Body of pancreas (tissue), 4 donors: ENCODE results near the gene XRCC4. TPM values are rescaled to one million over a fixed set of nuclear protein-coding genes. Genes with fewer than 3 reads are reported as not detected.

Experiments used
- ATAC-seq: fragments of 150-250 bp; one replicate; pipeline ENCODE4 v1.9.1; 2016
- DNase-seq, 4 donors: peaks; one replicate each; pipeline ENCODE4 v3.0.0-alpha.2; 2019
- H3K27ac ChIP-seq, 4 donors: fragments of 200-600 bp; sonication (generic); 1 replicate in 3 of 4; 2 replicates in 1 of 4; pipeline versions ENCODE4 v1.5.1 to v1.6.1; 2016 to 2019; ENCODE audit warnings: mild to moderate bottlenecking in 1 of 4, mixed read lengths in 1 of 4, moderate library complexity in 1 of 4
- H3K27me3 ChIP-seq, 2 donors: fragments of 200-600 bp; sonication (generic); one replicate each; pipeline ENCODE4 v1.6.0; 2016; ENCODE audit warnings: mild to moderate bottlenecking in 1 of 2
- H3K36me3 ChIP-seq, 2 donors: fragments of 200-600 bp; sonication (generic); replicated peaks in 1 of 2; 2 replicates each; pipeline ENCODE4 v1.5.1; 2016; ENCODE audit warnings: low read depth in 2 of 2; ENCODE audit not compliant: insufficient read depth in 1 of 2
- H3K4me1 ChIP-seq: fragments of 200-600 bp; sonication (generic); one replicate; pipeline ENCODE4 v1.6.0; 2016
- H3K4me3 ChIP-seq, 2 donors: fragments of 200-600 bp; sonication (generic); 1 replicate in 1 of 2; 2 replicates in 1 of 2; pipeline ENCODE4 v1.5.1; 2016 to 2019
- H3K9me3 ChIP-seq, 3 donors: fragments of 200-600 bp; sonication (generic); 1 replicate in 2 of 3; 2 replicates in 1 of 3; pipeline ENCODE4 v1.5.1; 2016
- POLR2A ChIP-seq, 3 donors: fragments of 450-650 bp; IDR thresholded peaks; one replicate each; pipeline ENCODE4 v1.6.1; 2016; ENCODE audit warnings: antibody characterized with exemption in 3 of 3, mild to moderate bottlenecking in 2 of 3
- WGBS, 2 donors: methylation state at CpG; one replicate each; pipeline ENCODE4 v1.1.5; 2017; 5-methylcytosine and 5-hydroxymethylcytosine counted together
- intact Hi-C: fragments of 100-400 bp; cut with DNase I; formaldehyde crosslinking; loops from one replicate; pipeline ENCODE4 v1.15.1; 2023
- total RNA-seq, 2 donors: library from RNA; depleted of rRNA; stranded (reverse); fragments of >200 nt; gene quantifications; one replicate each; pipeline ENCODE4 v1.1.0, GENCODE V29; 2016
- TF ChIP-seq, protein P1 (sequence below), 7 experiments: fragments of 450-650 bp in 4 of 7; fragments of 200-600 bp in 3 of 7; sonication (generic) in 3 of 7; IDR thresholded peaks; one replicate each; pipeline ENCODE4 v1.5.1; 2016 to 2019; ENCODE audit warnings: antibody characterized with exemption in 7 of 7

The XRCC4 gene
- total RNA-seq, 2 donors from 2014 or later, result 0.99 to 4.4 TPM

DNA sequence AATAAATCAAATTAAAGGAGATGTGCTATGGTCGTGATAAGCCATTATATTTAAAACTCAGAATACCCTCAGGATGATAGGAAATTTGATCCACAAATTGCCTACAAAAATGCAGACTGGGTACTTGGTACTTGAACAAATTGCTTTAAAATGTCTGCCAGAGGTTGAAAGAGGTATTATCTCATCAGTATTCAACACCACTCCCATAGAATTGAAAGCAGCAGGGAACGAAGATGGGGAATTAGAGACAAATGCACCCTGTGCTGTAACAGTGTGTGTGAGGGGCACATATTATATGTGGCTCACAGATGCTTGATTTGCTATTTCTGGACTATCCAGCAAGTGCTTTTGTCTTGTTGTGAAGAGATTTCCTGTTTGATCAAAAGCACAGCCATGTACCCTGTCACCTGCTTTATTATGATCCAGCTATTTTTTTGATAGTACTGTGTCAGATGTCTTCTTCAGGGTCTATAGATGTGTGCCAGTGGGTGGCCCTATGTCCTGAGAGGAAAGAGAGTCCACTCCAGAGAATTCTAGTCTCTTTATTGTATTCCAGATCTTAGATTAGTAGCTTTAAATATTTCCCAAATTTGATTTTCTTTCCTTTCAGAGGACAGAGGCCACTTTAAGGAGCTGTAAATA lies 120.1 kb downstream of the XRCC4 start:
- ATAC-seq (no peak), DNase-seq (no peak)
- Histone ChIP-seq H3K36me3 (no peaks in the 10 kb centered on the region), H3K4me1 (no peaks in the 10 kb centered on the region), H3K27ac (no peak overlapping the region), H3K27me3 (no peaks in the 10 kb centered on the region), H3K4me3 (no peak overlapping the region), H3K9me3 (no peaks in the 10 kb centered on the region)
- intact Hi-C loops, result no loop called here
- WGBS, 2 donors, result 88 to 89% methylated on average over 2 of the region's 2 CpGs
- TF ChIP-seq, protein P1, sequence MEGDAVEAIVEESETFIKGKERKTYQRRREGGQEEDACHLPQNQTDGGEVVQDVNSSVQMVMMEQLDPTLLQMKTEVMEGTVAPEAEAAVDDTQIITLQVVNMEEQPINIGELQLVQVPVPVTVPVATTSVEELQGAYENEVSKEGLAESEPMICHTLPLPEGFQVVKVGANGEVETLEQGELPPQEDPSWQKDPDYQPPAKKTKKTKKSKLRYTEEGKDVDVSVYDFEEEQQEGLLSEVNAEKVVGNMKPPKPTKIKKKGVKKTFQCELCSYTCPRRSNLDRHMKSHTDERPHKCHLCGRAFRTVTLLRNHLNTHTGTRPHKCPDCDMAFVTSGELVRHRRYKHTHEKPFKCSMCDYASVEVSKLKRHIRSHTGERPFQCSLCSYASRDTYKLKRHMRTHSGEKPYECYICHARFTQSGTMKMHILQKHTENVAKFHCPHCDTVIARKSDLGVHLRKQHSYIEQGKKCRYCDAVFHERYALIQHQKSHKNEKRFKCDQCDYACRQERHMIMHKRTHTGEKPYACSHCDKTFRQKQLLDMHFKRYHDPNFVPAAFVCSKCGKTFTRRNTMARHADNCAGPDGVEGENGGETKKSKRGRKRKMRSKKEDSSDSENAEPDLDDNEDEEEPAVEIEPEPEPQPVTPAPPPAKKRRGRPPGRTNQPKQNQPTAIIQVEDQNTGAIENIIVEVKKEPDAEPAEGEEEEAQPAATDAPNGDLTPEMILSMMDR (IDR thresholded peaks at IDR 0.05), result no peak
- no peak for TF ChIP-seq POLR2A (IDR thresholded peaks at IDR 0.05)

DNA sequence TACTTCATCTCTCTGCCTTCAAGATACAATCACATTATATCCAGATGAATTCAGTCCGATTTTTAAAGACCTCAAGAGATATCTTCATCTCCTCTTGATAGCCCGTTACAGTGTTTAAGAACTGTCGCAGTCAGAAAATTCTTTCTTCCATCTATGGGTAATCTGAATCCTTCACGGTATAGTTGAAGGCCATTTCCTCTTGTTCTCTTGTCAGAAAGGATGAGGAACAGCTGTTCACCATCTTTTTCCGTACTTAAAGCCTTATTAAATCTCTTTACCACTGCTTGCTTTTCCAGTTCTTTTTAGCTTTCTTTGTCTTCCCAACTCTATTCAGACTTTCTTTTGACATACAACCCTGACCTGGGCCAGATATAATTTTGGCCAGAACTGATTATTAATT lies 121.8 kb downstream of the XRCC4 start:
- ATAC-seq (no peak), DNase-seq (no peak)
- TF ChIP-seq, protein P1 (IDR thresholded peaks at IDR 0.05), result no peak
- no peak for TF ChIP-seq POLR2A (IDR thresholded peaks at IDR 0.05)
- H3K27me3 ChIP-seq, result no peaks in the 10 kb centered on the region
- intact Hi-C loops, result no loop called here
- WGBS, 2 donors, result 77 to 85% methylated on average over 5 of the region's 5 CpGs
- no peak overlapping the region for H3K4me3 ChIP-seq
- H3K9me3 ChIP-seq, result no peaks in the 10 kb centered on the region
- H3K4me1 ChIP-seq, result no peaks in the 10 kb centered on the region
- H3K27ac ChIP-seq, result no peak overlapping the region
- no peaks in the 10 kb centered on the region for H3K36me3 ChIP-seq

DNA sequence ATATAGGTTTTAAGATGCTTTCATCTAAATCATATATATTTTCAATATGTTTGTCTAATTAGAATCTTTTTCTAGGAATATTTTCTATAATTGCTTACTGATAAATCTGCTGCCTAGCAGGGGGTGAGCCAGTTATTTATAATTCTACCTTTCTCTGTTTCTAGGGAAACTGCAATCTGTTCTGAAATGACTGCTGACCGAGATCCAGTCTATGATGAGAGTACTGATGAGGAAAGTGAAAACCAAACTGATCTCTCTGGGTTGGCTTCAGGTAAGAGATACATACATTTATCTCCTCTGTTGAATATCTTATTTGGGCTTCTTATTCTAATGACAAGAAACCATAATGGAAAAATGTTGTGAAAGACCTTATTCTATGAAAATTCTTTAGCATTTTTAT lies 127.3 kb downstream of the XRCC4 start:
- H3K27me3 ChIP-seq, result no peaks in the 10 kb centered on the region
- H3K36me3 ChIP-seq, result no peaks in the 10 kb centered on the region
- no peak overlapping the region for H3K4me3 ChIP-seq
- H3K27ac ChIP-seq, result no peak overlapping the region
- H3K9me3 ChIP-seq, result no peaks in the 10 kb centered on the region
- TF ChIP-seq POLR2A (IDR thresholded peaks at IDR 0.05), result no peak
- TF ChIP-seq, protein P1 (IDR thresholded peaks at IDR 0.05), result no peak
- WGBS, 2 donors, result 81 to 90% methylated on average over 1 of the region's 1 CpG
- no peak for DNase-seq
- no peak for ATAC-seq
- intact Hi-C loops, result no loop called here
- no peaks in the 10 kb centered on the region for H3K4me1 ChIP-seq

DNA sequence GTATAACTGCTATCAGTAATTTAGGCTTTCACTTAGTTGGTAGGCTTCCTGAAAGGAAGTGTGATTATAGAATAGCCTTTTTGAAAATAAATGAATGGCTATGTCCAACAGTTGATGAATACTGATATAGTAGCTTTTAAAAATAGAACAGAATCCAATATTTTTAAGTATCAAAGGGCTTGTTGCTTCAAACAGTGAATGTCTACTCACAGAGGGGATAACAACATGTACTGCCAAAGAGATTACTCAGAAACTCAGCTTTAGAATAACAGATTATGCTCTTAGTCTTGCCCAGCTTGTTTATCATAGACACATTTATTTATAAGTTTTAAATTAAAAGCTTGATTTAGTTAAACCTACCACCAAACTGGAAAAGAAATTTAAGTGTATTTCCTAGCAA lies 132.6 kb downstream of the XRCC4 start:
- intact Hi-C loops, result no loop called here
- no peak for ATAC-seq
- no peak overlapping the region for H3K27ac ChIP-seq

DNA sequence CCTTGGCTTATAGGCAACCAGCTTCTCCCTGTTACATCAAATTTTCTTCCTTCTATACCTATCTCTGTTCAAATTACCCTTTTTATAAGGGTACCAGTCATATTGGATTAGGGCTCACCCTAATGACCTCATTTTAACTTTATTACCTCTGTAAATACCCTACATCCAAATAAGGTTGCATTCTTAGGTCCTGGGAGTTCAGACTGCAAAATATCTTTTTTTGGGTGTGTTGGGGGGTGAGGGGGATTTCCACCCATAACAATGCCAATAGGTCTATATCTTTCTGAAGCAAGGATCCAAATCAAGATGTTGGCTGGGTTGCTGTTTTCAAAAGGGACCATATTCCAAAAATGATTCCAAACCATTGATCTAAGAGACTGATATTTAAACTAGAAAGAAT lies 141.7 kb downstream of the XRCC4 start:
- intact Hi-C loops, result no loop called here
- H3K27me3 ChIP-seq, result no peaks in the 10 kb centered on the region
- H3K9me3 ChIP-seq, result no peaks in the 10 kb centered on the region
- no peak overlapping the region for H3K27ac ChIP-seq
- no peaks in the 10 kb centered on the region for H3K36me3 ChIP-seq
- no peaks in the 10 kb centered on the region for H3K4me1 ChIP-seq
- H3K4me3 ChIP-seq, result no peak overlapping the region
- TF ChIP-seq, protein P1 (IDR thresholded peaks at IDR 0.05), result no peak
- TF ChIP-seq POLR2A (IDR thresholded peaks at IDR 0.05), result no peak
- DNase-seq (no peak), ATAC-seq (no peak)

More for the DNA sequence above, 132.6 kb downstream of the XRCC4 start:
- DNase-seq, result no peak
- no peak for TF ChIP-seq POLR2A (IDR thresholded peaks at IDR 0.05)
- TF ChIP-seq, protein P1 (IDR thresholded peaks at IDR 0.05), result no peak
- no peaks in the 10 kb centered on the region for H3K36me3 ChIP-seq
- H3K4me3 ChIP-seq, result no peak overlapping the region
- H3K27me3 ChIP-seq, result no peaks in the 10 kb centered on the region
- H3K4me1 ChIP-seq, result no peaks in the 10 kb centered on the region
- no peaks in the 10 kb centered on the region for H3K9me3 ChIP-seq
